Measurements from ENCODE around the gene FARP1.

FARP1 gene

GRCh38 chr13:98142380-98143156, at the start of gene FARP1:
Gene FARP1, plus strand, starts transcription at chr13:98143094. Its CDS starts 70,149 bp downstream, at chr13:98213243.
- peak in 10 of 14 donors; percentile 11 to 72 (median 42) for DNase-seq

- DNase-seq = no peak
Measured at GRCh38 chr13:98094678-98095266, 48.1 kb upstream of the FARP1 start.

GRCh38 chr13:98096059-98096458, 46.8 kb upstream of the FARP1 start:
- no peak for DNase-seq

- no peak for DNase-seq
Measured at GRCh38 chr13:98097749-98098148, 45.1 kb upstream of the FARP1 start.

- no peak for DNase-seq
Measured at GRCh38 chr13:98098516-98098915, 44.4 kb upstream of the FARP1 start.

- no peak for DNase-seq
Measured at GRCh38 chr13:98099627-98100026, 43.3 kb upstream of the FARP1 start.

- DNase-seq = no peak
Measured at GRCh38 chr13:98100481-98100880, 42.4 kb upstream of the FARP1 start.

- DNase-seq = no peak
Measured at GRCh38 chr13:98103531-98103930, 39.4 kb upstream of the FARP1 start.

GRCh38 chr13:98103942-98104880, 38.7 kb upstream of the FARP1 start:
- DNase-seq = no peak

GRCh38 chr13:98105929-98106336, 37.0 kb upstream of the FARP1 start:
- DNase-seq = no peak

GRCh38 chr13:98108341-98108740, 34.6 kb upstream of the FARP1 start:
- no peak for DNase-seq

GRCh38 chr13:98109226-98109853, 33.6 kb upstream of the FARP1 start:
- no peak for DNase-seq

GRCh38 chr13:98110749-98111148, 32.1 kb upstream of the FARP1 start:
- DNase-seq = no peak

- DNase-seq = no peak
Measured at GRCh38 chr13:98111168-98112098, 31.5 kb upstream of the FARP1 start.

GRCh38 chr13:98112456-98112855, 30.4 kb upstream of the FARP1 start:
- no peak for DNase-seq

GRCh38 chr13:98118865-98119264, 24.0 kb upstream of the FARP1 start:
- DNase-seq = no peak

GRCh38 chr13:98123176-98123575, 19.7 kb upstream of the FARP1 start:
- no peak for DNase-seq

- no peak for DNase-seq
Measured at GRCh38 chr13:98129059-98129746, 13.7 kb upstream of the FARP1 start.

GRCh38 chr13:98133946-98134345, 8.9 kb upstream of the FARP1 start:
- DNase-seq = no peak

GRCh38 chr13:98134901-98135300, 8.0 kb upstream of the FARP1 start:
- no peak for DNase-seq

- no peak for DNase-seq
Measured at GRCh38 chr13:98141091-98141490, 1.8 kb upstream of the FARP1 start.
